ENCODE data around the gene UPF3A. TPM values are rescaled to one million over a fixed set of nuclear protein-coding genes. Genes with fewer than 3 reads are reported as not detected.
A peak's percentile ranks its signal among the peaks of the same experiment; 100 is the strongest.

Gene UPF3A
- total and polyA plus RNA-seq, 7 experiments from 2014 or later, result 12.3 to 88.7 (median 57.9) TPM

- Histone ChIP-seq H3K9me3 (ENCODE audit: control insufficient read depth in 2 of 3, low read length in 3 of 3) (no peaks in the 10 kb centered on the region), H3K36me3 (ENCODE audit: control insufficient read depth in 2 of 3, insufficient read depth in 3 of 3, low read length in 3 of 3) (peaks cover 0 to 76% (median 5%) of the 10 kb centered on the region in 3 experiments), H3K4me1 (ENCODE audit: control insufficient read depth in 2 of 2, insufficient read depth in 2 of 2, low read length in 2 of 2) (peaks cover 20 to 47% of the 10 kb centered on the region in 2 donors), H3K27ac (ENCODE audit: low read depth, low read length) (no peak overlapping the region), H3K27me3 (ENCODE audit: control insufficient read depth in 2 of 2, insufficient read depth in 2 of 2, low read length in 2 of 2) (no peaks in the 10 kb centered on the region), H3K4me3 (ENCODE audit: low read length) (no peak overlapping the region)
- no peak overlapping the region for H3K4me3 Mint-ChIP-seq
- ChIA-PET CTCF (interaction anchor here (0.7 kb wide), 1 partner anchor 541 kb away, joined by 4 read pairs; no protein-coding TSS in a partner anchor), POLR2A (no interaction called here)
- peaks cover 11 to 45% (median 26%) of the 10 kb centered on the region in 7 donors for H3K4me1 Mint-ChIP-seq
- intact Hi-C loops (cut with micrococcal nuclease), result no loop called here
- ATAC-seq (no peak), DNase-seq (no peak)
- H3K9me3 Mint-ChIP-seq, result peaks cover 0 to 3% (median 0%) of the 10 kb centered on the region in 11 donors
- no peaks in the 10 kb centered on the region for H3K27me3 Mint-ChIP-seq
- H3K36me3 Mint-ChIP-seq, result peaks cover 2 to 61% (median 36%) of the 10 kb centered on the region in 5 donors
- H3K27ac Mint-ChIP-seq, result peak overlapping the region in 1 of 9 donors; percentile 23
These were observed 15.2 kb upstream of the UPF3A start for GRCh38 chr13:114266241-114266640.

GRCh38 chr13:114268344-114269280 is 12.8 kb upstream of the UPF3A start:
- H3K36me3 ChIP-seq (ENCODE audit: control insufficient read depth in 2 of 3, insufficient read depth in 3 of 3, low read length in 3 of 3), result peaks cover 4 to 72% (median 17%) of the 10 kb centered on the region in 3 experiments
- peak overlapping the region; percentile 35 for H3K4me3 ChIP-seq (ENCODE audit: low read length)
- peaks cover 3 to 24% (median 12%) of the 10 kb centered on the region in 7 donors for H3K4me1 Mint-ChIP-seq
- H3K27me3 ChIP-seq (ENCODE audit: control insufficient read depth in 2 of 2, insufficient read depth in 2 of 2, low read length in 2 of 2), result no peaks in the 10 kb centered on the region
- ChIA-PET CTCF (interaction anchor here (0.6 kb wide), 1 partner anchor 11 kb away, joined by 3 read pairs; no protein-coding TSS in a partner anchor), POLR2A (interaction anchor here (0.5 to 1.5 kb wide), 3 partner anchors 11 to 28 kb away, joined by 3 to 9 read pairs (median 6); partner anchors contain the start of gene UPF3A)
- intact Hi-C loops (cut with micrococcal nuclease), result no loop called here
- H3K4me3 Mint-ChIP-seq, result peak overlapping the region in 1 of 10 donors; percentile 51
- H3K36me3 Mint-ChIP-seq, result peaks cover 9 to 57% (median 49%) of the 10 kb centered on the region in 5 donors
- H3K27ac ChIP-seq (ENCODE audit: low read depth, low read length), result no peak overlapping the region
- H3K27me3 Mint-ChIP-seq, result no peaks in the 10 kb centered on the region
- ATAC-seq, result peak; percentile 63
- H3K9me3 Mint-ChIP-seq, result peaks cover 0 to 3% (median 0%) of the 10 kb centered on the region in 11 donors
- H3K27ac Mint-ChIP-seq, result peak overlapping the region in 8 of 9 donors; percentile 6 to 73 (median 52)
- peak in 1 of 9 donors; percentile 2 for DNase-seq
- peaks cover 11 to 32% of the 10 kb centered on the region in 2 donors for H3K4me1 ChIP-seq (ENCODE audit: control insufficient read depth in 2 of 2, insufficient read depth in 2 of 2, low read length in 2 of 2)
- no peaks in the 10 kb centered on the region for H3K9me3 ChIP-seq (ENCODE audit: control insufficient read depth in 2 of 3, low read length in 3 of 3)

GRCh38 chr13:114269281-114269770 is 12.1 kb upstream of the UPF3A start:
- H3K36me3 ChIP-seq (ENCODE audit: control insufficient read depth in 2 of 3, insufficient read depth in 3 of 3, low read length in 3 of 3), result peaks cover 4 to 70% (median 17%) of the 10 kb centered on the region in 3 experiments
- Mint-ChIP-seq H3K9me3 (peaks cover 0 to 3% (median 0%) of the 10 kb centered on the region in 11 donors), H3K4me1 (peaks cover 0 to 21% (median 9%) of the 10 kb centered on the region in 7 donors), H3K27ac (peak overlapping the region in 5 of 9 donors; percentile 12 to 56 (median 48)), H3K36me3 (peaks cover 11 to 57% (median 47%) of the 10 kb centered on the region in 5 donors), H3K27me3 (no peaks in the 10 kb centered on the region), H3K4me3 (no peak overlapping the region)
- no peak for ATAC-seq
- no peaks in the 10 kb centered on the region for H3K9me3 ChIP-seq (ENCODE audit: control insufficient read depth in 2 of 3, low read length in 3 of 3)
- H3K27ac ChIP-seq (ENCODE audit: low read depth, low read length), result no peak overlapping the region
- H3K4me1 ChIP-seq (ENCODE audit: control insufficient read depth in 2 of 2, insufficient read depth in 2 of 2, low read length in 2 of 2), result peaks cover 11 to 28% of the 10 kb centered on the region in 2 donors
- ChIA-PET POLR2A (interaction anchor here (1.3 to 1.5 kb wide), 2 partner anchors 11 to 12 kb away, joined by 6 to 9 read pairs; partner anchors contain the start of gene UPF3A), CTCF (no interaction called here)
- H3K4me3 ChIP-seq (ENCODE audit: low read length), result no peak overlapping the region
- intact Hi-C loops (cut with micrococcal nuclease), result no loop called here
- no peaks in the 10 kb centered on the region for H3K27me3 ChIP-seq (ENCODE audit: control insufficient read depth in 2 of 2, insufficient read depth in 2 of 2, low read length in 2 of 2)
- DNase-seq, result no peak

GRCh38 chr13:114272977-114273376 is 8.4 kb upstream of the UPF3A start:
- ATAC-seq (no peak), DNase-seq (no peak)
- Mint-ChIP-seq H3K4me1 (peaks cover 6 to 14% (median 9%) of the 10 kb centered on the region in 7 donors), H3K36me3 (peaks cover 13 to 50% (median 41%) of the 10 kb centered on the region in 5 donors), H3K27ac (peak overlapping the region in 3 of 9 donors; percentile 2 to 48 (median 34)), H3K4me3 (no peak overlapping the region), H3K27me3 (no peaks in the 10 kb centered on the region), H3K9me3 (peaks cover 0 to 3% (median 0%) of the 10 kb centered on the region in 11 donors)
- peaks cover 9 to 49% (median 14%) of the 10 kb centered on the region in 3 experiments for H3K36me3 ChIP-seq (ENCODE audit: control insufficient read depth in 2 of 3, insufficient read depth in 3 of 3, low read length in 3 of 3)
- H3K4me3 ChIP-seq (ENCODE audit: low read length), result no peak overlapping the region
- no peaks in the 10 kb centered on the region for H3K9me3 ChIP-seq (ENCODE audit: control insufficient read depth in 2 of 3, low read length in 3 of 3)
- POLR2A ChIA-PET, result interaction anchor here (0.6 kb wide), 1 partner anchor 20 kb away, joined by 3 read pairs; no protein-coding TSS in a partner anchor
- intact Hi-C loops (cut with micrococcal nuclease), result no loop called here
- no peak overlapping the region for H3K27ac ChIP-seq (ENCODE audit: low read depth, low read length)
- peaks cover 7 to 14% of the 10 kb centered on the region in 2 donors for H3K4me1 ChIP-seq (ENCODE audit: control insufficient read depth in 2 of 2, insufficient read depth in 2 of 2, low read length in 2 of 2)
- no peaks in the 10 kb centered on the region for H3K27me3 ChIP-seq (ENCODE audit: control insufficient read depth in 2 of 2, insufficient read depth in 2 of 2, low read length in 2 of 2)
- CTCF ChIA-PET, result no interaction called here

GRCh38 chr13:114275304-114275703 is 6.1 kb upstream of the UPF3A start:
- Mint-ChIP-seq H3K4me3 (no peak overlapping the region), H3K4me1 (peaks cover 14 to 20% (median 18%) of the 10 kb centered on the region in 7 donors), H3K36me3 (peaks cover 13 to 33% (median 29%) of the 10 kb centered on the region in 5 donors), H3K27ac (peak overlapping the region in 3 of 9 donors; percentile 7 to 45 (median 36)), H3K9me3 (peaks cover 0 to 3% (median 0%) of the 10 kb centered on the region in 11 donors), H3K27me3 (no peaks in the 10 kb centered on the region)
- ATAC-seq, result no peak
- no peak overlapping the region for H3K27ac ChIP-seq (ENCODE audit: low read depth, low read length)
- H3K36me3 ChIP-seq (ENCODE audit: control insufficient read depth in 2 of 3, insufficient read depth in 3 of 3, low read length in 3 of 3), result peaks cover 9 to 30% (median 12%) of the 10 kb centered on the region in 3 experiments
- intact Hi-C loops (cut with micrococcal nuclease), result no loop called here
- CTCF ChIA-PET, result no interaction called here
- POLR2A ChIA-PET, result interaction anchor here (0.6 kb wide), 1 partner anchor 44 kb away, joined by 3 read pairs; no protein-coding TSS in a partner anchor
- peaks cover 14 to 18% of the 10 kb centered on the region in 2 donors for H3K4me1 ChIP-seq (ENCODE audit: control insufficient read depth in 2 of 2, insufficient read depth in 2 of 2, low read length in 2 of 2)
- no peaks in the 10 kb centered on the region for H3K27me3 ChIP-seq (ENCODE audit: control insufficient read depth in 2 of 2, insufficient read depth in 2 of 2, low read length in 2 of 2)
- H3K9me3 ChIP-seq (ENCODE audit: control insufficient read depth in 2 of 3, low read length in 3 of 3), result no peaks in the 10 kb centered on the region
- DNase-seq, result no peak
- H3K4me3 ChIP-seq (ENCODE audit: low read length), result no peak overlapping the region

- Mint-ChIP-seq H3K27ac (peak overlapping the region; percentile 93 to 99 (median 99)), H3K9me3 (no peaks in the 10 kb centered on the region), H3K36me3 (peaks cover 3 to 24% (median 12%) of the 10 kb centered on the region in 5 donors), H3K27me3 (no peaks in the 10 kb centered on the region), H3K4me1 (peaks cover 31 to 41% (median 35%) of the 10 kb centered on the region in 7 donors), H3K4me3 (peak overlapping the region in 9 of 10 donors; percentile 38 to 98 (median 93))
- no peak for ATAC-seq
- no peak for DNase-seq
- ChIA-PET CTCF (interaction anchor here (0.7 kb wide), 1 partner anchor 11 kb away, joined by 3 read pairs; no protein-coding TSS in a partner anchor), POLR2A (interaction anchor here (0.6 to 2.1 kb wide), 8 partner anchors 8 to 286 kb away, joined by 3 to 8 read pairs (median 5); partner anchors contain the start of gene CDC16)
- intact Hi-C loops (cut with micrococcal nuclease), result no loop called here
- no peaks in the 10 kb centered on the region for H3K9me3 ChIP-seq (ENCODE audit: control insufficient read depth in 2 of 3, low read length in 3 of 3)
- H3K27me3 ChIP-seq (ENCODE audit: control insufficient read depth in 2 of 2, insufficient read depth in 2 of 2, low read length in 2 of 2), result no peaks in the 10 kb centered on the region
- peaks cover 29% of the 10 kb centered on the region in 2 donors for H3K4me1 ChIP-seq (ENCODE audit: control insufficient read depth in 2 of 2, insufficient read depth in 2 of 2, low read length in 2 of 2)
- H3K4me3 ChIP-seq (ENCODE audit: low read length), result peak overlapping the region; percentile 22
- H3K27ac ChIP-seq (ENCODE audit: low read depth, low read length), result peak overlapping the region; percentile 94
- H3K36me3 ChIP-seq (ENCODE audit: control insufficient read depth in 2 of 3, insufficient read depth in 3 of 3, low read length in 3 of 3), result peaks cover 0 to 14% (median 5%) of the 10 kb centered on the region in 3 experiments
These were observed 2.3 kb upstream of the UPF3A start for GRCh38 chr13:114279146-114279545.
